Neutrophil (primary cell): ENCODE measurements around the gene SLC24A4.

ENCODE experiments used
- H3K27ac ChIP-seq: fragments of 200-600 bp; sonication (generic); 2 replicates; pipeline ENCODE4 v1.5.1; 2016; ENCODE audit warnings: mild to moderate bottlenecking, moderate library complexity
- H3K27me3 ChIP-seq: fragments of 200-600 bp; sonication (generic); 2 replicates; pipeline ENCODE4 v1.6.0; 2016; ENCODE audit warnings: mild to moderate bottlenecking
- H3K36me3 ChIP-seq: fragments of 200-600 bp; sonication (generic); 2 replicates; pipeline ENCODE4 v1.5.1; 2017
- H3K4me1 ChIP-seq, 2 experiments: fragments of 200-600 bp in 1 of 2; sonication (generic) in 1 of 2; 1 replicate in 1 of 2; 2 replicates in 1 of 2; pipeline versions ENCODE4 v1.5.1 to v1.6.1; 2013 to 2016; ENCODE audit warnings: low read depth in 1 of 2, low read length in 1 of 2, mild to moderate bottlenecking in 1 of 2, moderate library complexity in 1 of 2; ENCODE audit not compliant: control insufficient read depth in 1 of 2, insufficient read depth in 1 of 2
- H3K4me3 ChIP-seq, 2 experiments: fragments of 200-600 bp in 1 of 2; sonication (generic) in 1 of 2; 1 replicate in 1 of 2; 2 replicates in 1 of 2; pipeline ENCODE4 v1.5.1; 2013 to 2016; ENCODE audit warnings: low read depth in 1 of 2, low read length in 1 of 2, mild to moderate bottlenecking in 1 of 2, moderate library complexity in 1 of 2
- H3K9me3 ChIP-seq: fragments of 200-600 bp; sonication (generic); 2 replicates; pipeline ENCODE4 v1.5.1; 2016
- TF ChIP-seq, protein P1 (sequence below): fragments of 200-600 bp; sonication (generic); IDR thresholded peaks from 2 replicates; pipeline ENCODE4 v1.5.1; 2016; ENCODE audit warnings: antibody characterized with exemption

Gene SLC24A4

DNA sequence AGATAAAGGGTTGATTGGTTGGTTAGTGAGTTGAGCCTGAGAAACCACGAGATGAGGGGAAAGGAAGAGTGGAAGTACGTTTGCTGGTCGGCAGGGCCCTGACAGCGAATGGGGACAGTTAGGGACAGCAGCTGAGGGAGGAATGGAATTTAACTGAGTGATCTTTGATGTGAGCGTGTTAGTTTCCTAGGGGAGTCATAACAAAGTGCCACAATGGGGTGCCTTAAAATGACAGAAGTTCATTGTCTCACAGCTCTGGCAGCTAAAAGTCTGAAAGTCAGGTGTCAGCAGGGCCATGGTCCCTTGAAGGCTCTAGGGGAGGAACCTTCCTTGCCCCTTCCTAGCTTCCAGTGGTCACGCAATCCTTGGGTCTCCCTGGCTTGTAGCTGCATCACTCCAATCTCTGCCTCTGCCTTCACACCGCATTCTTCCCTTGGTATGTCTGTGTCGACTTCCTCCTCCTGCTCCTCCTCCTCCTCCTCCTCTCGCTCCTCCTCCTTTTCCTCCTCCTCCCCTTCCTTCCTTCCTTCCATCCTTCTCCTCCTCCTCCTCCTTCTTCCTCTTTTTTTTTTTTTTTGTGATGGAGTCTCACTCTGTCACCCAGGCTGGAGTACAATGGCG, 164.7 kb downstream of the SLC24A4 start:
- no peaks in the 10 kb centered on the region for H3K9me3 ChIP-seq
- TF ChIP-seq, protein P1, sequence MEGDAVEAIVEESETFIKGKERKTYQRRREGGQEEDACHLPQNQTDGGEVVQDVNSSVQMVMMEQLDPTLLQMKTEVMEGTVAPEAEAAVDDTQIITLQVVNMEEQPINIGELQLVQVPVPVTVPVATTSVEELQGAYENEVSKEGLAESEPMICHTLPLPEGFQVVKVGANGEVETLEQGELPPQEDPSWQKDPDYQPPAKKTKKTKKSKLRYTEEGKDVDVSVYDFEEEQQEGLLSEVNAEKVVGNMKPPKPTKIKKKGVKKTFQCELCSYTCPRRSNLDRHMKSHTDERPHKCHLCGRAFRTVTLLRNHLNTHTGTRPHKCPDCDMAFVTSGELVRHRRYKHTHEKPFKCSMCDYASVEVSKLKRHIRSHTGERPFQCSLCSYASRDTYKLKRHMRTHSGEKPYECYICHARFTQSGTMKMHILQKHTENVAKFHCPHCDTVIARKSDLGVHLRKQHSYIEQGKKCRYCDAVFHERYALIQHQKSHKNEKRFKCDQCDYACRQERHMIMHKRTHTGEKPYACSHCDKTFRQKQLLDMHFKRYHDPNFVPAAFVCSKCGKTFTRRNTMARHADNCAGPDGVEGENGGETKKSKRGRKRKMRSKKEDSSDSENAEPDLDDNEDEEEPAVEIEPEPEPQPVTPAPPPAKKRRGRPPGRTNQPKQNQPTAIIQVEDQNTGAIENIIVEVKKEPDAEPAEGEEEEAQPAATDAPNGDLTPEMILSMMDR = no peak
- peak overlapping the region; percentile 86 for H3K27ac ChIP-seq
- peak overlapping the region; percentile 32 to 34 for H3K4me3 ChIP-seq
- peaks cover 10% of the 10 kb centered on the region for H3K36me3 ChIP-seq
- H3K4me1 ChIP-seq = peaks cover 62 to 65% of the 10 kb centered on the region in 2 experiments
- no peaks in the 10 kb centered on the region for H3K27me3 ChIP-seq

- TF ChIP-seq, protein P1 = no peak
- peaks cover 82 to 85% of the 10 kb centered on the region in 2 experiments for H3K4me1 ChIP-seq
- peak overlapping the region; percentile 86 for H3K27ac ChIP-seq
- H3K27me3 ChIP-seq = no peaks in the 10 kb centered on the region
- H3K4me3 ChIP-seq = no peak overlapping the region
- no peaks in the 10 kb centered on the region for H3K9me3 ChIP-seq
- H3K36me3 ChIP-seq = peaks cover 4% of the 10 kb centered on the region
Observed at GRCh38 chr14:92489394-92490238, 166.7 kb downstream of the SLC24A4 start.

DNA sequence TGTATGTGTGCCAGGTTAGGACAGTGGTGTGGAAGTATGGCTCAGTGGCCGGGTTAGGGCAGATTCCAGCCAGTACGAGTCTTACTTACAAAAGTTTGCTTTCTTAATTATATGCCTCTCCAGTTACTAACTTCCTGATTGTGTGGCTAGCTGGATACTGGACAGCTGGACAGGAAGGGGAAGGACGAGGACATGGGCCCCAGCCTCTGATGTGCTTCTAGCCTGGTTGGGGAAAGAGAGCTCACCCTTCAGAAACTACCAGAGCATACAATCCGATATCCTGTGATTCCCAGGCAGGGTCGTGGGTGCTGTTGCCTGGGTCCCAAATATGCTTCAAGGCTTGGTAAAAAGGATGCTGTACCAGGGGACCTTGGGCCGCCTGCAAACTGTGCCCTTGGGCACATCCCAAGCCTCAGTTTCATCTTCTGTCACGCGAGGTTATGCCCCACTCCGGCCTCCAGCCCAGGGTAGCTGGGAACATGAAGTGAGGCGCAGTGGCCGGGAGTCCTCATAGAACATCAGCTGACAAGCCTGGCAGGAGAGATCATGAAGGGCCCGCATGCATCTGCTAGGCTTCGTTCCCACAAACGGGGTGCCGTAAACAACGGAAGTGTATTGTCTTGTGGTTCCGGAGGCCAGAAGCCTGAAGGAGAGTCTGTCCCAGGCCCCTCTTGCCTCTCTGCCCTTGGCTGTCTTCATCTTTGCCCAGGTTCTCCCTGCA, 167.4 kb downstream of the SLC24A4 start:
- Histone ChIP-seq H3K4me1 (peaks cover 89 to 93% of the 10 kb centered on the region in 2 experiments), H3K9me3 (no peaks in the 10 kb centered on the region), H3K4me3 (peak overlapping the region in 1 of 2 experiments; percentile 6), H3K27me3 (no peaks in the 10 kb centered on the region), H3K27ac (peak overlapping the region; percentile 86), H3K36me3 (no peaks in the 10 kb centered on the region)
- TF ChIP-seq, protein P1 = no peak

DNA sequence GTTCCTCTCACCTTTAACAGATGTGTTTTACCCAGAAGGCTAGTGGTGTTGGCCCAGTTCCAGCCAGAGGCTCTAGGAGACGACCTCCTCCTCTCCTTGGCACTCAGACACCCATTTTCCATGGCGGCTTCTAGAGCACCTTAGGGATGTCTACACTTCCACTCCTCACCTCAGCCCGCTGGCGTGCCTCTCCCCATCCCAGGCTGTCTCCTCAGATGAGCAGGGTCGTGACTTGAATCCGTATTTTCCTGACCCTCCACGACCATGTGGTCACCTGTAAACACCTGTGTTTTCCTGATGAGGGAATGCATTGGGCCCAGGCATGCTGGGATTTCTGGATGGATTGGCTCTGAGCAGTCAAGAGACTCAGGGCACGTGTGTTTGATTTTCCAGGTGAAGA, 168.8 kb downstream of the SLC24A4 start:
- Histone ChIP-seq H3K4me3 (peak overlapping the region in 1 of 2 experiments; percentile 30), H3K4me1 (peaks cover 100% of the 10 kb centered on the region in 2 experiments), H3K27me3 (no peaks in the 10 kb centered on the region), H3K36me3 (no peaks in the 10 kb centered on the region), H3K9me3 (no peaks in the 10 kb centered on the region), H3K27ac (peak overlapping the region; percentile 86)
- TF ChIP-seq, protein P1 = no peak

GRCh38 chr14:92492258-92492657, 169.3 kb downstream of the SLC24A4 start:
- H3K36me3 ChIP-seq = no peaks in the 10 kb centered on the region
- peak overlapping the region; percentile 86 for H3K27ac ChIP-seq
- H3K9me3 ChIP-seq = no peaks in the 10 kb centered on the region
- peaks cover 95 to 97% of the 10 kb centered on the region in 2 experiments for H3K4me1 ChIP-seq
- peak overlapping the region; percentile 9 to 30 for H3K4me3 ChIP-seq
- no peaks in the 10 kb centered on the region for H3K27me3 ChIP-seq
- TF ChIP-seq, protein P1 = peak; percentile 12
